HPDE6-E6E7 (cell line): ENCODE results near the gene KCNB1.

Source experiments
- DNase-seq: peaks from one replicate; pipeline ENCODE4 v3.0.0; 2011; ENCODE audit warnings: missing footprints; ENCODE audit errors: extremely low spot score

Gene KCNB1

DNA sequence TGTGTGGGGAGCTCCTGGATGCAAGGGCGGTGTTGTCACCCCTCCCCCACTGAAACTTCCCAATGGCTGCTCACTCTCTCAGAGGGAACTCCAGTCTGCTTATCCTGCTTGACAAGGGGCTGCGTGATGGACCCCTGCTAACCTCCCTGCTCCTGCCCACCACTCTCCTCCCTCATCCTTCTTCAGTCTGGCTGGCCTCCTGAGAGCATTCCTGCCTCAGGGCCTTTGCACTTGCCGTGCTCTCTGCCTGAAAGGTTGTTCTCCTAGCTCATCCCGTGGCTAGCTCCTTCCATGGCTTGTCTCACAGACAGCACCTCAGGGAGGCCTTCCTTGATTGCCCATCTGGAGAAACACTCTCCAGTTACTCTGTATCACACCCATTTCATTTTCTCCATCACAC, 130.7 kb downstream of the KCNB1 start:
- no peak for DNase-seq

DNA sequence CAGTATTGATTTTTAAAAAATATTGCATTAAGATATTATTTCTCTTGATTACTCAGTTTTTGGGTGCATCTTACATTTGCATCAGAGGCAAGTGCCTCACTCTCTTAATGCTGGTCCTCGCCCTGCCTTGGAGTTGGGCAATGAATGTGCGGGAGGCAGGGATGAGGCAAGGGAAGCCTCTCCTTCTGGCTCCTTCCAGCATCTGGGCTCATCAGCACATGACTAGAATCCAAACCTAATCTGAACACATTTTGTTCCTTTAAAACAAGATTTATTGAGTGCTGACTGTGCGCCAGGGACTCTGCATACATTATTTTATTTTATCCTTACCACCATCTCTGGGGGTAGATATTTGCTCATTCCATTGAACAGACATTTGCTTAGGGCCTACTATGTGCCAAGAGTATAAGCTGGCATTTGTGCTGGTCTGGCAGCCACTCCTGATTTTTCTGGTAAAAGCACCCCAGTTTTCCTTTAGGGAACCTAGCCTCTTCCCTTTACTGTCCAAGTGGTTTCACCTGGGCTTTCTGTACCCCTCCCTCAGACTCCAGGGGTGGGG, 132.7 kb downstream of the KCNB1 start:
- DNase-seq = no peak

DNA sequence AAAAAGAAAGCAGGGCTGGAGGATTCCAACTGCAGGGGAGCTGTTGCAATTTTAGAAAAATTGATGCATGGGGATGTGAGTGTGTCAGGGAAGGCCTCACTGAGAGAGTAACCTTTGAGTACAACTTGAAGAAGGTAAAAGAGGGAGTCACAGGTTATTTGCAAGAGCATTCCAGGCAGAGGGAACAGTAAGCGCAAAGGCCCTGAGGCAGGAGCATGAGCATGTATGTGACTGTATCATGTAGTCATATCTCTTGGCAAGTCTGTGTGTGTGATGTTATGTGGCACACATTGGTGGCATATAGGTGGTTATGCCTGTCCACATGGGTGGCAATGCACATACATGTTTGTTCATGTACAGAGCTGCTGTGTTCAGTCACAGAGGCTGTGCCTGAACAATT, 133.4 kb downstream of the KCNB1 start:
- DNase-seq = no peak

DNA sequence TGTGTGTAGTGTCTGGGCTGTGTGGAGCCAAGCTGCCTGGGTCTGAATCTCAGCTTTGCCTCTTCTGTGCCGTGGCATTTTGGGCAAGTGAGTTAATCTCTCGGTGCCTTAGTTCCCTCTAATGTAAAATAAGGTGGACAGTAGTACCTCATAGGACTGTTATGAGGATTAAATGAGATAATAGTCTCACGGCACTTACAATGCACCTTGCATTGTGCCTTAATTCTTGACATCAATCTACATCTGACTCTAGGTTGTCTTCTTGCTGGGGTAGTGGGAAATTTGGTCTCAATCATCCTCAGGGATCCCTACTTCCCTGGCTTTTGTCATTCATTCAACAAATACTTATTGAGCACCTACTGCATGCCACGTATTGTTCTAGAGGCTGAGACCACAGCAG, 133.9 kb downstream of the KCNB1 start:
- no peak for DNase-seq

DNA sequence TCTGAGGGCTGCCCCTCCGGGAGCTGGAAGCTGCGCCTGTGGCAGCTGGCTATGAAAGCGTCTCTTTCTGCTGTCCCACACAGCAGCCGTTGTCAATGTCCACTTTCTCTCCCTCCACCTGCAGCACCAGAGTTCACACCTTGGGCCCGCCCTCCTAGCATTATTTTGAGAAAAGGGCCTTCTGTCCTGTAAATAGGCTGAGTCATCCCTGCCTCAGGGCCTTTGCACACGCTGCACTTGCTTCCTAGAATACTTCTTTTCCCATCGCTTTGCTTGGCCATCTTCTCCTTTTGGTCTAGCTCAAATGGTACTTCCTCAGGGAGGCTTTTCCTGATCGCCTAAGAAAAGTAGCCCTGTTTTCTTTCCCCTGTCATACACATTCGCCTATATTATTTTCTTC, 135.3 kb downstream of the KCNB1 start:
- no peak for DNase-seq

DNA sequence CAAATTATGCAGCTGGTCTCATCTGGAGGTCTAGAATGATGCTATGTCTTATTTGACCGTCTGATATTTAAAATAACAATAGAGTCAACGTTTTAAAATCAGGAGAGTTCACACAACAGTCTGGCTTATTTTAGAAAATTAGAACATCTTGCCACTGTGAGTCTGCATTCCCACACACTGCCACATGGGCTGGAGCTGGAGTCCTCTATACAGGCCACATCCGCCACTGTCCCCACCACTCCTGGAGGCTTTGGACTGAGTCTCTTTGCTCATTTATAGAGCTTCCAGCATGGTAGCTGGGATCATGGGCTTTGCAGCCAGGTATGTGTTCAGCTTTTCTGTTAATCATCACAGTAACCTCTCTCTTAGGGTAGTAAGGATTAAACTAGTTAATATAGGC, 135.8 kb downstream of the KCNB1 start:
- DNase-seq = no peak

DNA sequence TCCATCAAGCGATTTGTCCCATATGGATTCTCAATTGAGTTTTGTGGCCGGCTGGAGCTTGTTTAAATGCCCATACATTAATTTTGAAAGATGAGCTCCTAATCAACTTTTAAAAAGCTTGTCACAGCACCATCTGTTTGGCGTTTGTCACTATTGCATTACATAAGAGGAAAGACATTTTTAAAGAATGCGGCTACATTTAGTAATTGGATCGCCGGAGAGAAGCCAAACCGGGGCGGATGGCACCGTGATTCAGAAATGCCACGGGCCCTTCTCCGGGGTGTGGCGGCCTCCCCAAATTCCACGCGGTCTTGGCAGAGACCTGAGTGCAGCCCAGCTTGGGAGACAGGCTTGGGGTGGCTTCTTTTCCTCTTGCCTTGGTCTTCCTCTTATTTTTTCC, 136.9 kb downstream of the KCNB1 start:
- peak; percentile 63 for DNase-seq

DNA sequence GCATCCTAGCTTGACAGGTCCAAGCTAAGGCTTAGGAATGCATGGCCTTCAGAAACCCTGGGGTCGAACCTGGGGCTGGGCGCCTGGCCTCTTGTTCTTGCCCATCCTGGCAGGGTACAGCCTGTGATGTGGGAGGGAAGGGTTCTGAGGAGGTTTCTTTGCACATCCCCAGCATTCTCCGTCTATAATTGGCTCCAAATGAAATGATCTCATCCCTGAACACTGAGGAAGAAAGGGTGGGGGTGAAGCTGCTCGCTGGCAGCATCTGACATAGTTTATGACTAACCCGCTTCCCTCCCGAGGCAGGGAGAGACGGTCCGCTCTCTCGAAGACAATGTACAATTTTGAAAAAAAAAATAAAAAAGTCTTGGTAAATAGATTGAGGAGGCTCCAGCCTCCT, 137.5 kb downstream of the KCNB1 start:
- peak; percentile 100 for DNase-seq

DNA sequence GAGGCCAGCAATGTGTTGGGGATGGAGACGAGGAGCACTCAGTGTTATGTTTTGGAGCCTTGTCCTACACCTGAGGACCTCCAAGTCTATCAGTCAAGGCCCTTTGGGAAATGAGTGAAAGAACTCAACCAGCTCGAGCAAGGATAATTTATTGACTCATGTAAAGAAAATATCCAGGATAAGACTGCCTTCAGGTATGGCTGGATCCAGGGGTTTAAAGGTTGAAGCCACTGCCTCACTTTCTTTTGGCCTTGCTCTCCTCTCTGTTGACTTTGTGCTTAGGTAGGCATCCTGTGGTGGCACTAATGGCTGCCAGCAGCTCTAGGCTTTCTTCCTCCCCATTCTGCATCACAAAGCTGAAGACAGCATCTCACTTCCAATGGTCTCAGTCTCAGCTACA, 138.3 kb downstream of the KCNB1 start:
- DNase-seq = no peak

DNA sequence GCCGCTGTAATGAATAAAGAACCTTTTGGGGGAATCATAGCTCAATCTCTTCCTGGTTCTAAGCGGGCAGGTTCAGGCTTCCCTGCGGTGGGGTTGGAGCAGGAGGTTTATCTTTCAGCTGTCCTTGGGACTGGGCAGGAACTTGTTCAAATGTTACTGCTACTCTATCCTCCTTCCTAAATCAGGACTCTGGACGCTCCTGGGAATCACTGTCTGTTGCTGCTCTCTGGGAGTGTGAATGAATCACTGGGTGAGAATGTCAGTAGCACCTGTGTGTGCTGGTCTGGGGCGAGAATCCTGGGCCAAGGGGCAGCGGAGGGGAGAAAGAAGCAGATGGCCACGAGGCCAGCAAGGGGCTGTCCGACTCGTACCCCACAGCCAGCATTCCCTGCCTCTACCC, 139.2 kb downstream of the KCNB1 start:
- DNase-seq = peak; percentile 65

DNA sequence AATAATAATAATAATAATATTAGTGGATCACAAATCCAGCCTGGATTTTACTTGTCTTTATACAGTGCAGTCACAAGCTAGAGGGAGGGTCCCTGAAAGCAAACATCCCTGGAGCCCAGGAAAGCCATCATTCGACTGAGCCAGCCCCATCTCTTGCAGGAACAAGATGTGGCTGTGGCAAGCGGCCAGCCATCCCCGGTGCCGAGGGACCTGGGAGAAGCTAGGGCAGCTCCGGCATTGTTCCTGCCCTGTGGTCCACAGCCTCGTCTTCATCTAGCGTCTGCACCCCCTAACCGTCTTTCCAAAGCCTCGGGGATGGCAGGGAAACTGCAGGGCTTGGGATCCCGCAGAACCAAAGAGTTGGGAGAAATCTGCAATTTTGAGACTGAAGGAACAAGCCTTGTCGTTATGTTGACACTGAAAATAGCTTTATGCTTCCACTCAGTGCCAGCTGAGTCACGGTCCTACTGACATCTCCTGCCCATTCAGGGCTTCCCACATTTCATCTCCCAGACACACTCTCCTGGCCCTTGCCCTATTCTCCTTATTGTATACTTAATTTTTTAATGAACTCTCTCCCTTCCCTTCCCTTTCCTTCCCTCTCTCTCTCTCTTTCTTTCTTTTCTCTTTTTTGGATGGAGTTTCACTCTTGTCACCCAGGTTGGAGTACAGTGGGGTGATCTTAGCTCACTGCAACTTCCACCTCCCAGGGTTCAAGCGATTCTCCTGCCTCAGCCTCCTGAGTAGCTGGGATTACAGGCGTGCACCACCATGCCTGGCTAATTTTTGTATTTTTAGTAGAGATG, 142.1 kb downstream of the KCNB1 start:
- no peak for DNase-seq

DNA sequence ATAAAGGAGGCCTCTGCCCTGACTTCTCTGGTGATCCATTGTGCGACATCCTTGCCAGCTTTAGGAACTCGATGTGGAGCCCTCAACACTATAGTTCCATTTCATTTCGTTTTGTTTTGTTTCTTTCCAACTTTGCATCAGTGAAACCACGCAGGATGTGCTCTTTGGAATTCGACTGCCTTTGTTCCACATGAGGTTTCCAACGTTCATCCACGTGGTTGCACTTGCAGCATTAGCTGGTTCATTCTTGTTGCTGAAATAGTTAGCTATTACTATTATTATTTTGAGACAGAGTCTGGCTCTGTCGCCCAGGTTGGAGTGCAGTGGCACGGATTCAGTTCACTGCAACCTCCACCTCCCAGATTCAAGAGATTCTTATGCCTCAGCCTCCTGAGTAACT, 143.3 kb downstream of the KCNB1 start:
- DNase-seq = no peak

DNA sequence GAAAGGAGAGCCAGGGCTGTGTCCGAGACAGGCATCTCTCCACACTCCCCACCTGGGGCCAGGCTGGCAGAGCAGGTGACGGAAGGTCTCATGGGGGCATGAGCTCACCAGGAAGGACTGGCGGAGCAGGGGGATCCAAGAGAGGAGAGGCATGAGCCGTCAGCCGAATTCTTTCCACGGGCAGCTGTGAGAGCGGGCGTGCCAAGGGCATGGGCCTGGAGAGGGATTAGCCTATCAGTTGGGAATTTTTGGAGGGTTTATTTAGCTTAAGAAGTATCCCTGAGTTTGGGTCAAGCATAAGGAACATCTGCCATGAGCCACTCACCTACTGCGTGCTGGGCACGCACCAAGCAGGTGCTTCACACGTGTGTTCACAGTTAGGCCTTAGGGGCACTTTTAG, 144.4 kb downstream of the KCNB1 start:
- DNase-seq = no peak

DNA sequence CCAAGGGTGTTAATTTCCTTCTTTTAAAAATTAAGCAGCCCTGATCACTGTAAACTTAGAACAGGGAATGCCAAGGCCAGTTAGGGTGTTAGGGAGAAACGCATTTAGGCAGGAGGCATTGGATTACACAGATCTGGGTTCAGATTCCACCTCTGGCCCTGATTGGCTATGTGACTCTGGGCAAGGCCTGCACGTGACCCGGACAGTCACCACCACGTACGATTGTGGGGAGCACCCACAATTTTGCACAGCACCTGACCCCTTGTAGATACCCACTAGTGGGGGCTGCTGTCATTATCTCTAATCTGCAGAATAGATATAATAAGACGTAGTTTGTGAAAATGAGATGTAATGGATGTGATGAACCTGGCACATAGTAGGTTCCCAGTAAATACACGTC, 145.1 kb downstream of the KCNB1 start:
- no peak for DNase-seq

DNA sequence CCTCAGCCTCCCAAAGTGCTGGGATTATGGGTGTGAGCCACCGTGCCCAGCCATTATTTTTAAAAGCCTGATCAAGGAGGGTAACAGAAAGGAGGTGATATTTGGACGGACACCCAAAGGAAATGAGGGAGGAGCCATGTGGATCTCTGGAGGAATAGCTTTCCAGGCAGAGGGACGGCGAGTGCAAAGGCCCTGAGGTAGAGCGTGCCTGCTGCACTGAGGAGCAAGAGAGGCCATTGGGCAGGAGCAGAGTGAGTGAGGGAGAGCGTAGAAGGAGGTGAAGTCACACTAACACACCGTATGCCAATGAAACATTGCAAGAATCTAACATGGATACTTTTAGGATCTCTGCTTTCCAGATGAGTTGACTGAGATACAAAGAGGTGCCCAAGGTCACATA, 145.7 kb downstream of the KCNB1 start:
- no peak for DNase-seq

DNA sequence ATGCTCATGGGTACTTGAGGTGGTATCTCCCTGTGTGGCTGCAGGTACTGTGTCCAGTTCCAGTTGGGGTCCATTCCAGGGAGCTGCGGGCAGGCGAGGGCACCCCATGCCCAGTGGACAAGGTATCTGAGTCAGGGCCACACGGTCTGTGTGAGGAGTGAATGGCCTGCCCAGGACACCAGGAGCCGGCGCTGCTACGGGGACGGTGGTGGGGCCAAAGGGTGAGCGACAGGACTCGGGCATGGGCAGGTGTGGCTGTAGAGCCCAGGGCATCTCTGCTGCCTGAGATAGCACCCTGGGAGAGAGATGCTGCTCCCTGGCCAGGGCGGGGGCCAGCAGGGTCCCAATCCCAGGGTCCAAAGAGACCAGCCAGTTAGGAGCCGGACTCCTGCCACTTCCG, 147.0 kb downstream of the KCNB1 start:
- DNase-seq = no peak

DNA sequence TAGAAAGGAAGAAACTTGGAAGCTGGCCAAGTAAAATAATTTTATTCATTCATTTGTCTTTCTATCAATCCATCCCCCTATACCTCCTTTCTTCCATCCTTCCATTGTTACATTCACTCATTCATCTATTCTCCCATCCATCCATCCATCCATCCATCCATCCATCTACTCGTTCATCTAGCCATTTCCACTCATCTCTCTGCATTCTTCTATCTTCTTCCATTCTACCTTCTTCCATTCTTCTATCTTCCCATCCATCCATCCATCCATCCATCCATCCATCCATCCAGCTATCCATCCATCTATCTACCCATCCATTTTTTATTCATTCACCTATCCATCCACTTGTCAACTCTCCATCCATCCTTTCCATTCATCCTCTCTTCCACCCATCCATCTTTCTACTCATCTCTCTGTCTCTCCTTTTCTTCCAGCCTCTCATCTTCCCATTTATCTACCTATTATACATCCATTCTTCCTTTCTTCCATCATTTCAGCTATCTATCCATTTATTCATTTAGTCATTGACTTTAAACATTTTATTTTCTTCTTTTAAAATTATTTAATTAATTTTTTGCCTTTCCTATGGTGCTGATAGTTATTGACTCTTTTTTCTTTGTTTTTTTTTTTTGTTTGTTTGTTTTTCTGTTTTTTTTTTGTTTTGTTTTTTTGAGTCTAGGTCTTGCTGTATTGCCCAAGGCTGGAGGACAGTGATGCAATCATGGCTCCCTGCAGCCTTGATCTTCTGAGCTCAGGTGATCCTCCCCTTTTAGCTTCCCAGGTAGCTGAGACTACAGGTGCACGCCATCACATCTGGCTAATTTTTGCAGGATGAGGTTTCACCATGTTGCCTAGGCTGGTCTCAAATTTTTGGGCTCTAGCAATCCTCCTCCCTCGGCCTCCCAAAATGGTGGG, 151.5 kb downstream of the KCNB1 start:
- DNase-seq = no peak

DNA sequence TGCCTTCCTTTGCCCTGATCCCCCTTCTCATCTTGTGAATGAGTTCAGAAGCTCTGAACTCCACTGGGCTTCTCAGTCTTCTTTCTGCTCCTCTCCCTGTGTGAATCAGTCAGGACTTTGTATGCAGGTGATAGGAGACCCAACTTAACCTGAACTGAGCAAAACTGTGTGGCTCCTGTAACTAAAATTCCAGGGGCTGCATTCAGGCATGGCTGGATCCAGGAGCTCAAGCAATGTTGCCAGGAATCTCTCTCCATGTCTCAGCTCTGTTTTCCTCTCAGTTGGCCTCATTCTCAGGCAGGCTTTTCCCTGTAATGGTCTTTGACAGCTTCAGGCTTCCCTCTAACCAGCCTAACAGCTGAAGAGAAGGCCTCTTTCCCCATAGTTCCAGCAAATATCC, 153.7 kb downstream of the KCNB1 start:
- no peak for DNase-seq

DNA sequence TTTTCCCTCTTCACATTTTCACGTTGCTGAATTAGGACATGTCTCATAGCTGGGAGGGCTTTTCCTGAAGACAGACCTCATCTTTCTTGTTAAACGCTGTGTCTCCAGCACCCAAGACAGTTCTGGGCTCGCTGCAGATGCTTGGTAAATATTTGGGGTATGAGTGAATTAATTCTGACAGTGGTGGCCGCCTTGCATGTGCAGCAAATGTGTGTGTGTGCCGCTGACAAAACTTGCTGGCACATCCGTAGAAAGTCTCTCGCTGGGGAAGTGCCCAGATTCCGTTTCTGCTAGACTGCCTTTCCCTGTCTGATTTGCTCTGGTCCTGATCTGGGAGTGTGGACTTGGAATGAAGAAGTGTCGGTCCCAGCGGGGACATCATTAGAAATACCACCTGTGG, 156.4 kb downstream of the KCNB1 start:
- no peak for DNase-seq

DNA sequence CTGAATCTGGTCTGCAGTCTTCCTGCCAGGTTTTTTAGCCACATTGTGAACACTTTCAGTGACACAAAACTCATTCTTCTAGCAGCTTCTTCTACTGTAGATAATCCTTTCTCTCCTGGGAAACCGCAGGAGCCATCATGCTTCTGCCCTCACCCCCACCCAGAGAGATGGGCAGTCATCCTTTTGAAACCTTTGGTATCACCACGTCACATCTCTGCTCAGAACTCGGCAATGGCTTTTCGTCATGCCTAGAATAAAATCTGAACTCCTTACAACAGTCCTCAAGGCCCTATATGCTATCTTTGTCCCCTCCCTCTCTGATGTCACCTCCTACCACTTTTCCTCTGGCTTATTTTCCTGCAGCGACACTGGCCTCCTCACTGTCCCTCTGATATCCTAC, 158.2 kb downstream of the KCNB1 start:
- DNase-seq = no peak

DNA sequence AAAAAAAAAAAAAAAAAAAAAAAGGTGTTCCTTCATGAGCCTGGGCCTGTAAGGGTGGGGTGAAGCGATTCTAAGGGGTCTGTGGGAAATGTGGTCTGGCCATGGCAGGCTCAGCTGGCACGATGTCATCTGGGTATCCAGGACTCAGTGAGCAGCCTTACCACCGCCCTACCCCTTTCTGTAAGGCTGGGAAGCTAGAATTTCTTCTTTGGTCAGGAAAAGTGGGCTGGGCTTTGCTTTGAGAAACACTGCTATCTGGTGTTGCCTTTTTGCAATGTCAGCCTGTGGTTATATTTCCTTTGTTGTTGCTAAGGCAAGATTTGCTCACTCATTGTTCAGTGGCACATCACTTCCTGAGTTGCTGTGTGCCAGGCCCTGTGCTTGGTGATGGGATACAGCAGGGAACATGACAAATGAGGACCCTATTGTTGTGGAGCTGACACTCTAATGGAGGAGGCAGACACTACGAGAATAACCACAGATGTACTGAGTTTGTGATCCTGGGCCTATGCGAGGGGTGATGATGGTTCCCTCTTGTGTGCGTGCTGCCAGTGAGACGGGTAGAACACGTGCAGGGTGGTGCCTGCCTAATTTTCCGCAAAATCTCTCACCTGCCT, 158.7 kb downstream of the KCNB1 start:
- DNase-seq = peak; percentile 90

DNA sequence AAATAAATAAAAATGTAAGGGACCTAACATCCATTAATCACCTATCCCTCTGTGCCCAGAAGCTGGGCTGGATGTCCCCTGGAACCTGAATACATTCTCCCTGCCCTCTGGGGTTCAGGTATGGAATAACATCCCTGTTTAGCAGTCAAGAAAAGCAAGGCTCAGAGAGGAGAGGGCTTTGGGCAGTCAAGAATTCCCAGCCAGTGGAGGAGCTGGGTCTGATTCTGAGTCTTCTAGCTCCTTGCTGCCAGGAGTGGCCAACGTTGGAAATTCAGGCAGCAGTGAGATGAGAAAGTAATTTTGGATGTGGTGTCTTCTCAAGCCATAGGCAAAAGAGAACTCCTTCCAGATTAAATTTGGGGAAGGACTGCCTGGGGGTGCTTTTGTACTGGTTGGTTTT, 162.0 kb downstream of the KCNB1 start:
- DNase-seq = peak; percentile 69
